GM18907 (cell line): ENCODE results near the gene UBE2R2.

Experiments used
- ATAC-seq: cut with Tn5 transposase; IDR thresholded peaks from one replicate; pipeline ENCODE4 v1.9.1; 2021; ENCODE audit warnings: mild to moderate bottlenecking, moderate library complexity; ENCODE audit not compliant: unreplicated experiment

Gene UBE2R2

GRCh38 chr9:33880211-33881089, 63.5 kb downstream of the UBE2R2 start:
- ATAC-seq, result no peak

- no peak for ATAC-seq
Observed at GRCh38 chr9:33881635-33882034, 64.7 kb downstream of the UBE2R2 start.

GRCh38 chr9:33884856-33885701, 68.1 kb downstream of the UBE2R2 start:
- no peak for ATAC-seq

GRCh38 chr9:33885948-33886347, 69.0 kb downstream of the UBE2R2 start:
- ATAC-seq, result no peak

GRCh38 chr9:33893861-33894260, 76.9 kb downstream of the UBE2R2 start:
- no peak for ATAC-seq

- no peak for ATAC-seq
Observed at GRCh38 chr9:33894316-33894715, 77.4 kb downstream of the UBE2R2 start.

- ATAC-seq, result no peak
Observed at GRCh38 chr9:33903157-33903780, 86.3 kb downstream of the UBE2R2 start.

GRCh38 chr9:33905137-33905536, 88.2 kb downstream of the UBE2R2 start:
- no peak for ATAC-seq

GRCh38 chr9:33906769-33907168, 89.8 kb downstream of the UBE2R2 start:
- no peak for ATAC-seq

- ATAC-seq, result no peak
Observed at GRCh38 chr9:33907347-33907746, 90.4 kb downstream of the UBE2R2 start.

GRCh38 chr9:33908114-33908513, 91.2 kb downstream of the UBE2R2 start:
- no peak for ATAC-seq

GRCh38 chr9:33908749-33909148, 91.8 kb downstream of the UBE2R2 start:
- ATAC-seq, result no peak

- ATAC-seq, result no peak
Observed at GRCh38 chr9:33913541-33913940, 96.6 kb downstream of the UBE2R2 start.

GRCh38 chr9:33914887-33915628, 98.1 kb downstream of the UBE2R2 start:
- no peak for ATAC-seq

GRCh38 chr9:33917036-33917435, 100.1 kb downstream of the UBE2R2 start:
- no peak for ATAC-seq

- no peak for ATAC-seq
Observed at GRCh38 chr9:33919276-33919897, 102.4 kb downstream of the UBE2R2 start.

GRCh38 chr9:33921967-33922895, 105.3 kb downstream of the UBE2R2 start:
- ATAC-seq, result no peak

- no peak for ATAC-seq
Observed at GRCh38 chr9:33923079-33923478, 106.1 kb downstream of the UBE2R2 start.

- no peak for ATAC-seq
Observed at GRCh38 chr9:33923998-33924701, 107.2 kb downstream of the UBE2R2 start.
